MM.1S (cell line): ENCODE results near the gene IGFBP2.

ENCODE experiments used
- CTCF ChIP-seq: fragments of 300-600 bp; sonication (generic); IDR thresholded peaks from 2 replicates; pipeline ENCODE4 v1.5.1; 2016; ENCODE audit warnings: antibody characterized with exemption, low read length, mixed read lengths
- EZH2 ChIP-seq: fragments of 300-600 bp; sonication (generic); optimal IDR thresholded peaks from 2 replicates; pipeline ENCODE3; 2017; ENCODE audit warnings: low read depth, mild to moderate bottlenecking, antibody characterized with exemption, low read length, mixed read lengths
- EZH2phosphoT487 ChIP-seq: fragments of 300-600 bp; sonication (generic); IDR thresholded peaks from 2 replicates; pipeline ENCODE4 v1.6.1; 2018; ENCODE audit warnings: antibody characterized with exemption, low read length

- TF ChIP-seq CTCF, result no peak
- no peak for TF ChIP-seq EZH2phosphoT487
- TF ChIP-seq EZH2, result no peak
These were observed 44.1 kb upstream of the IGFBP2 start for GRCh38 chr2:216588861-216589710.
